B cell (primary cell): ENCODE data around the gene SAMSN1.

Experiments used
- CTCF ChIP-seq: fragments of 200-600 bp; IDR thresholded peaks from one replicate; pipeline ENCODE4 v1.8.0; 2022; ENCODE audit warnings: antibody characterized with exemption, mild to moderate bottlenecking
- EZH2 ChIP-seq: IDR thresholded peaks from 2 replicates; pipeline ENCODE4 v1.6.1; 2012; ENCODE audit warnings: borderline replicate concordance, low read depth, mild to moderate bottlenecking, moderate library complexity, low read length; ENCODE audit not compliant: insufficient read depth, poor library complexity, severe bottlenecking

DNA sequence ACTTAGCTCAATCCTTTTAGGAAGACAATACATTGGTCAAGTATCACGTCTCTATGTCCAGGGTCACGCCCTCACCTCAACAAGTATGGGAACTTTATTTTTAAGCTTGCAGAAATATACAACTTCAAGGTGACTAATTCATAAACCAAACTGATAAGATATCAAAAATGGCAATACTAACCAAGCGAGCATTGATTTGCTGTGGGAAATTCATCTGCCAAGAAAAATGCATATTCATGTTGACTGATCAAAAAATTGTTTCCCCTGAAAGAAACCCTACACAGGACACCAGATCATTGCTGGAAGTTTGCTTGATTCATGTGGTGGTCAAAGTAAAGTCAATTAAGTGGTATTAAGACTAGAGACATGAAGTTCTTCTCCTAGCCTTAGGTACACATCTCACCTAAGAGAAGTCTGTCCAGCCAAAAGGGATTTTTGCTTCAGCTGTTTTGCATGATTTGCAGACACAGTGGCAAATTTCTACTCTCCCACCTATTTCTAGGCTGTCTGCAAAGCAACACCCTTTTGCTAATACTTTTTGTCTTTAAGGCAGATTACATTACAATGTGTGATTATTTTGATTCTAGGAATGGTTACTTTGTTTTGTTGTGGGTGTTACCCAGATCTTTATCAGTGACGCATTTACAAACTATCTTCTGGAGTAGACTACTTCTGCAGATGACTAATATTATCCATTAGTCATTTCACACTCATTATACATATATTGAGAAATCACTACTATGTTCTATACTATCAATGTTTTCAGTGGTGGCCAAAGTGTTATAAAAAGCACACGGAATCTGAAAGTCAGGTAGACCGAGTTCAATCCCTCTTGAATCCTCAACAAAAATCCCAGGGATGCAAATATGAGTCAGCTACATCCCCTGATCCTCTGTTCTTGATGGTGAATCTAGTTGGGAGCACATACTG lies 12.4 kb downstream of the SAMSN1 start:
- TF ChIP-seq CTCF (no peak), EZH2 (no peak)
